Psoas muscle (tissue), 8 donors: Measurements from ENCODE around the gene ACOD1. TPM values are rescaled to one million over a fixed set of nuclear protein-coding genes. Genes with fewer than 3 reads are reported as not detected.

ENCODE experiments used
- ATAC-seq, 4 donors: fragments of 200-7000 bp; cut with Tn5 transposase; one replicate each; pipeline ENCODE4 v1.9.1; 2020; ENCODE audit warnings: moderate library complexity in 3 of 4, mild to moderate bottlenecking in 2 of 4
- DNase-seq, 2 donors: peaks; one replicate each; pipeline ENCODE4 v3.0.0-alpha.2; 2020
- H3K27ac ChIP-seq: fragments of 200-600 bp; one replicate; pipeline ENCODE4 v1.8.0; 2022
- H3K27me3 ChIP-seq, 3 donors: fragments of 200-600 bp in 1 of 3; one replicate each; pipeline versions ENCODE4 v1.6.1 to v1.8.0; 2013 to 2022; ENCODE audit warnings: low read length in 2 of 3, mild to moderate bottlenecking in 2 of 3, moderate library complexity in 1 of 3; ENCODE audit not compliant: insufficient read depth in 3 of 3
- H3K36me3 ChIP-seq, 2 donors: fragments of 200-600 bp in 1 of 2; one replicate each; pipeline versions ENCODE4 v1.6.1 to v1.8.0; 2013 to 2022; ENCODE audit warnings: low read depth in 1 of 2, mild to moderate bottlenecking in 1 of 2, moderate library complexity in 1 of 2; ENCODE audit not compliant: insufficient read depth in 1 of 2
- H3K4me1 ChIP-seq: fragments of 200-600 bp; one replicate; pipeline ENCODE4 v1.8.0; 2022
- H3K4me3 ChIP-seq: fragments of 200-600 bp; one replicate; pipeline ENCODE4 v1.8.0; 2022; ENCODE audit warnings: mild to moderate bottlenecking
- H3K9me3 ChIP-seq: fragments of 200-600 bp; one replicate; pipeline ENCODE4 v1.8.0; 2022
- CTCF ChIP-seq: fragments of 200-600 bp; IDR thresholded peaks from one replicate; pipeline ENCODE4 v1.8.0; 2022; ENCODE audit warnings: antibody characterized with exemption
- WGBS, 3 donors: extraction: QIAGEN DNeasy Blood & Tissue Kit; methylation state at CpG; one replicate each; pipeline versions ENCODE4 v1.1.6 to v1.1.7; 2013; 5-methylcytosine and 5-hydroxymethylcytosine counted together
- intact Hi-C, 2 donors: fragments of 100-400 bp; cut with DNase I; formaldehyde crosslinking; loops; one replicate each; pipeline versions ENCODE4 v1.11.0 to v1.14.2; 2022
- polyA plus RNA-seq, 3 donors: library from polyadenylated mRNA; stranded (reverse); fragments of 200-250 nt; gene quantifications; one replicate each; pipeline ENCODE4 v1.2.3, GENCODE V29; 2013
- total RNA-seq, 4 donors: library from RNA; stranded (reverse); fragmentation: NEBNext Ultra II Directional in 2 of 4; extraction: Animal tissue kit (Norgen Biotek cat#: 25700) in 2 of 4; gene quantifications; one replicate each; pipeline versions ENCODE4 v1.2.1 to v1.2.4, GENCODE V29; 2021 to 2023
- donor health status: healthy with polysubstance abuse.
- donor health status: DM: no; HTN: no; CAD: no; lungs with moderate emphysema.
- donor health status: Bipolar disorder and iron deficiency.
- donor health status: healthy.
- donor health status: DM: yes; HTN: yes; CAD: no.
- donor health status: DM: no; HTN: no; CAD: no.
- donor health status: DM: no; HTN: no; CAD: no.
- donor health status: DM: yes; HTN: yes; CAD: no.

The ACOD1 gene
- total and polyA plus RNA-seq, 7 donors = not detected

GRCh38 chr13:76932076-76932475 lies 16.2 kb upstream of the ACOD1 start:
- no peak for ATAC-seq
- no peaks in the 10 kb centered on the region for H3K4me1 ChIP-seq
- H3K36me3 ChIP-seq = no peaks in the 10 kb centered on the region
- DNase-seq = no peak
- WGBS, 3 donors = 28 to 31% (median 29%) methylated on average over 4 of the region's 4 CpGs
- no peaks in the 10 kb centered on the region for H3K9me3 ChIP-seq
- H3K27me3 ChIP-seq = no peaks in the 10 kb centered on the region
- TF ChIP-seq CTCF = no peak
- no peak overlapping the region for H3K27ac ChIP-seq
- no peak overlapping the region for H3K4me3 ChIP-seq
- intact Hi-C loops = no loop called here

DNA sequence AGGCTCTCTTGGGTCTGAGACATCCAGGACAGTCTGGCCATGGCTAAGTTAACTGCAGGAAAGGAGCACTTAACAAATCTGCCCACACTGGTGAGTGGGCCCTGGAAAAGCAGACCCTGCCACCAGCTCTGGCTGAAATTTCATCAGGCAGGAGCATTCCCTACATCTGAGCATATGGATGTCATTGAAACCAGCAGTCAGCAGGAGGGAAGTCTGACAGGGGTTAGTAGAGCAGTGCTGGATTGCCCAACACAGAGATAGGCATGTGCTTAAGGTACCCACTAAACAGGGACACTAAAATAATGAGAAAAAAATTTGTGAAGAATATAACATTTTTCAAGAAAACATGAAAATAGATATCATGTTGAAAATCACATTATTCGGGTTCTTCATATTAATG lies 13.6 kb upstream of the ACOD1 start:
- H3K27me3 ChIP-seq = no peaks in the 10 kb centered on the region
- no peak overlapping the region for H3K4me3 ChIP-seq
- ATAC-seq (no peak), DNase-seq (no peak)
- WGBS, 3 donors = 95 to 97% (median 96%) methylated on average over 1 of the region's 1 CpG
- intact Hi-C loops = no loop called here
- no peaks in the 10 kb centered on the region for H3K36me3 ChIP-seq
- H3K9me3 ChIP-seq = no peaks in the 10 kb centered on the region
- no peaks in the 10 kb centered on the region for H3K4me1 ChIP-seq
- TF ChIP-seq CTCF = no peak
- H3K27ac ChIP-seq = no peak overlapping the region

DNA sequence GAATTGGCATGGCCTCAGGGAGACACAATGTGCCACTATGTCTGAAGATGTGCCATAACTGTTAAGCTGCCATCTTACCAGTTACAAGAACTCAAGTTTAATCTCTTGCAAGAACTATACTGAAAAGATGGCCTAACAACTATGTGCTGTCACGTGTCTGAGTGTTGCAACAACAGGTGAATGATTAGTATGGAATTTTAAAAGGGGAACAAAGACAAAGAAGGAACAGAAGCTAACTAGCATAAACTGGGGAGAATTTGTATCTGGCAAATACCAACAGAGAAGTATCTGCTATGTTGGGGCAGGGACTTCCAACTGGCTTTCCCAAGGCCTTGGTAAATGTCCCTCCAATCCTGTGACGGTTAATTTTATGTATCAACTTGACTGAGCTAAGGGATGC lies 11.5 kb upstream of the ACOD1 start:
- TF ChIP-seq CTCF = no peak
- Histone ChIP-seq H3K36me3 (no peaks in the 10 kb centered on the region), H3K9me3 (no peaks in the 10 kb centered on the region), H3K4me1 (no peaks in the 10 kb centered on the region), H3K4me3 (no peak overlapping the region), H3K27me3 (no peaks in the 10 kb centered on the region), H3K27ac (no peak overlapping the region)
- 72 to 77% (median 77%) methylated on average over 2 of the region's 2 CpGs for WGBS, 3 donors
- DNase-seq (no peak), ATAC-seq (no peak)
- intact Hi-C loops = no loop called here

DNA sequence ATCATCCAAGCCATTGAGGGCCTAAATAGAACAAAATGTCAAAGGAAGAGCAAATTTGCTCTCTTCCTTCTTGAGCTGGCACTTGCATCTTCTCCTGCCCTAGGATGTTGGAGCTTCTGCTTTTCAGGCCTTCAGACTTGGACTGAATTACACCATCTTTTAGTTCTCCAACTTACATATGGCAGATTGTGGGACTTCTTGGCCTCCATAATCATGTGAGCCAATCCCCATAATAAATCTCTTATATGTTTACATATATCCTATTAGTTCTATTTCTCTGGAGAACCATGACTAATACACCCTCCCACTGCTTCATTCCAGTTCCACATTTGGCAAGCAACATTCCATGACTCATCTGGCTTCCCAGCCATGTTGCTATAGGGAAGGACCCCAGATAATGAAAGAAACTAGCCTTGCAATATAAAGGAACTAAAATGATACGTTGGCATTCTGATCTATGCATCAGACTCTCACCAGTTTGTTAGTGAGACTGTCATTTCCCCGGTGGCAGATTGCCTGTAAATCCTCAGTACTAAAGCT lies 11.0 kb upstream of the ACOD1 start:
- Histone ChIP-seq H3K9me3 (no peaks in the 10 kb centered on the region), H3K27ac (no peak overlapping the region), H3K27me3 (no peaks in the 10 kb centered on the region), H3K4me3 (no peak overlapping the region), H3K4me1 (no peaks in the 10 kb centered on the region), H3K36me3 (no peaks in the 10 kb centered on the region)
- TF ChIP-seq CTCF = no peak
- no peak for ATAC-seq
- intact Hi-C loops = no loop called here
- 35 to 69% (median 63%) methylated on average over 2 of the region's 2 CpGs for WGBS, 3 donors
- DNase-seq = no peak

GRCh38 chr13:76939215-76939614 lies 9.1 kb upstream of the ACOD1 start:
- Histone ChIP-seq H3K4me1 (no peaks in the 10 kb centered on the region), H3K9me3 (no peaks in the 10 kb centered on the region), H3K4me3 (no peak overlapping the region), H3K36me3 (no peaks in the 10 kb centered on the region), H3K27ac (no peak overlapping the region), H3K27me3 (no peaks in the 10 kb centered on the region)
- DNase-seq (no peak), ATAC-seq (no peak)
- intact Hi-C loops = no loop called here
- WGBS, 3 donors = 86 to 92% (median 90%) methylated on average over 3 of the region's 3 CpGs
- TF ChIP-seq CTCF = no peak
